ENCODE data around the gene SRP9.

DNA sequence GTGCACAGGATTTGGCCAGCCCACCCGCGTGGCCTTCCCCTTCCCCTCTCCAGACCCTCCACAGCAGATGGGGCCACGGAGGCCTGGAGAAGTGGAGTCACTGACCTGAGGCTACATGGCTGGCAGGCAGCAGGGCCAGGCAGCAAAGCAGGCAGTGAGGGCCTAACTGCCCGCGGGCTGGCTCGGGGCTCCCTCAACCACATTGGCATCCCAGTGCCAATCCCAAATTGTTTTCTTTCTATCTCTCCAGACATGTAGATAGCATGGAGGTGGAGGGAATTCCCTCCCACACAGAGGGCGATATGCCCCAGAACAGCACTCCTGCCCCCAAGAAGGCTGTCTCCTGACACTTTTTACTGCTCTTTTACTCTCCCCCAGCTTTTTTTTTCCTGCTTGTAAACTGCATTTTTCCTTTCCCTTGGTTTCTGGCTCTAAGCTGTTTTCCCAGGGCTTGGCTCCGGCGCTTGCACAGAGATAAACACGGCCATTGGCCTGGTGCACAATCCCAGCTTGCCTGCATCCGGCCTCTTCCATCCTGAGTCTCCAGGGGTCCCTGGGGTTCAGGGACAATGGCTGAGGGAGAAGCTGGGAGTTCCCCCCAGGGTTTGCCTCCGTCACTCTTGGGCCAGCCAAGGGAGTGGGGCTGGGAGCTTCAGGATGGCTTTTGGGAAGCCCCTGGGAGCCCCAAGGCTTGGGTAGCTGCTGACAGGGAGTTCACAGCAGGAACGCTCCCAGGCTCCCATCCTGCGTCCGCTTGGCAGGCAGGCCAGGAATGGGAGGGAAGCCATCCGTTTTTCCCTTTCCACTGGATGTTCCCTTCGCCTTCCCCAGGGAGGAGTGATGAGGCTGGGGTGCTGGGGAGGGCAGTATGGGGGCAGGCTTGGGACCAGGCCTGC, 39.3 kb downstream of the SRP9 start:
- no peak for TF ChIP-seq POLR2A (IDR thresholded peaks at IDR 0.05)
- TF ChIP-seq CTCF (IDR thresholded peaks at IDR 0.05): no peak
- no peak for TF ChIP-seq POLR2AphosphoS5 (IDR thresholded peaks at IDR 0.05)

Measured in upper lobe of left lung (tissue), 4 donors.